Stimulated activated CD8-positive, alpha-beta memory T cell treated with anti-CD3 and anti-CD28 coated beads, Interleukin-7, amount 100 ng/mL, for 1 hour (primary cell): Measurements from ENCODE around the gene RAB44.

Experiments
- DNase-seq, 2 donors: peaks; one replicate each; pipeline ENCODE4 v3.0.0-alpha.2; 2020; ENCODE audit warnings: low read depth in 2 of 2

Gene RAB44

GRCh38 chr6:36669002-36669401, 28.6 kb upstream of the RAB44 start:
- DNase-seq = no peak

- DNase-seq = no peak
Observed at GRCh38 chr6:36670271-36670670, 27.4 kb upstream of the RAB44 start.

GRCh38 chr6:36671687-36672375, 25.8 kb upstream of the RAB44 start:
- no peak for DNase-seq

- DNase-seq = no peak
Observed at GRCh38 chr6:36673882-36674281, 23.7 kb upstream of the RAB44 start.

- DNase-seq = no peak
Observed at GRCh38 chr6:36674942-36675341, 22.7 kb upstream of the RAB44 start.

- no peak for DNase-seq
Observed at GRCh38 chr6:36676141-36677058, 21.2 kb upstream of the RAB44 start.

GRCh38 chr6:36677059-36677749, 20.4 kb upstream of the RAB44 start:
- DNase-seq = no peak

GRCh38 chr6:36677753-36678487, 19.7 kb upstream of the RAB44 start:
- DNase-seq = no peak

- peak; percentile 34 to 47 for DNase-seq
Observed at GRCh38 chr6:36678488-36679042, 19.1 kb upstream of the RAB44 start, which contains the start of gene CDKN1A. CDKN1A (plus strand) TSS chr6:36678714; CDS start chr6:36684102, 5,388 bp downstream.

- DNase-seq = no peak
Observed at GRCh38 chr6:36679043-36679833, 18.4 kb upstream of the RAB44 start.

GRCh38 chr6:36682328-36683144, 15.1 kb upstream of the RAB44 start:
- DNase-seq = no peak

GRCh38 chr6:36683145-36683655, 14.4 kb upstream of the RAB44 start:
- no peak for DNase-seq

- no peak for DNase-seq
Observed at GRCh38 chr6:36683656-36684446, 13.8 kb upstream of the RAB44 start.

- no peak for DNase-seq
Observed at GRCh38 chr6:36684447-36684812, 13.2 kb upstream of the RAB44 start.

GRCh38 chr6:36685166-36685924, 12.3 kb upstream of the RAB44 start:
- DNase-seq = no peak

GRCh38 chr6:36685926-36686667, 11.5 kb upstream of the RAB44 start:
- no peak for DNase-seq
